PC-9 (cell line): ENCODE data around the gene LGALS12. TPM values are rescaled to one million over a fixed set of nuclear protein-coding genes. Genes with fewer than 3 reads are reported as not detected.

Experiments
- BruUV-seq: library from RNA; stranded (reverse); fragments of 400-500 nt; replicated peaks from 2 replicates; lab custom pipeline; 2021; lab: Mats Ljungman, UMichigan
- CTCF ChIA-PET: fragments of 300-600 bp; sonication (Branson Sonifier 250); formaldehyde crosslinking; loops from one replicate; lab custom pipeline; 2022; ENCODE audit warnings: antibody characterized with exemption; lab: Charles Lee
- POLR2A ChIA-PET: fragments of 300-600 bp; sonication (Branson Sonifier 250); formaldehyde crosslinking; loops from one replicate; lab custom pipeline; 2022; ENCODE audit warnings: antibody characterized with exemption; ENCODE audit not compliant: unreplicated experiment; lab: Charles Lee
- DNase-seq, 2 experiments: peaks; one replicate each; pipeline versions ENCODE4 v3.0.0 to v3.0.0-alpha.2; 2015 to 2022; ENCODE audit warnings: mixed read lengths in 1 of 2
- H2AFZ ChIP-seq: fragments of 200-600 bp; sonication (generic); 2 replicates; pipeline ENCODE4 v1.8.1; 2017; ENCODE audit warnings: antibody characterized with exemption
- H3F3A ChIP-seq: fragments of 200-600 bp; sonication (generic); 2 replicates; pipeline ENCODE4 v1.8.1; 2017; ENCODE audit warnings: antibody characterized with exemption, mild to moderate bottlenecking, low read depth; ENCODE audit not compliant: insufficient read depth
- H3K27ac ChIP-seq: fragments of 200-600 bp; sonication (generic); 2 replicates; pipeline ENCODE4 v1.6.1; 2016; ENCODE audit warnings: mixed run types
- H3K27me3 ChIP-seq: fragments of 200-600 bp; sonication (generic); 2 replicates; pipeline ENCODE4 v1.6.1; 2016; ENCODE audit warnings: low read depth, mixed run types; ENCODE audit not compliant: insufficient read depth
- H3K36me3 ChIP-seq: fragments of 200-600 bp; sonication (generic); 2 replicates; pipeline ENCODE4 v1.6.1; 2016; ENCODE audit warnings: low read depth, mixed run types
- H3K4me1 ChIP-seq: fragments of 200-600 bp; sonication (generic); replicated peaks from 2 replicates; pipeline ENCODE4 v1.6.1; 2016; ENCODE audit warnings: mixed run types; ENCODE audit not compliant: insufficient read depth
- H3K4me2 ChIP-seq: fragments of 200-600 bp; sonication (generic); 2 replicates; pipeline ENCODE4 v1.6.1; 2017; ENCODE audit warnings: mixed run types
- H3K4me3 ChIP-seq: fragments of 200-600 bp; sonication (generic); 2 replicates; pipeline ENCODE4 v1.6.1; 2016; ENCODE audit warnings: mixed run types
- H3K79me2 ChIP-seq: fragments of 200-600 bp; sonication (generic); 2 replicates; pipeline ENCODE4 v1.6.1; 2017; ENCODE audit warnings: low read depth, mixed run types
- H3K9me2 ChIP-seq: fragments of 200-600 bp; sonication (generic); 2 replicates; pipeline ENCODE4 v1.8.1; 2017; ENCODE audit warnings: mild to moderate bottlenecking; ENCODE audit not compliant: insufficient read depth
- H3K9me3 ChIP-seq: fragments of 200-600 bp; sonication (generic); 2 replicates; pipeline ENCODE4 v1.8.1; 2016; ENCODE audit warnings: low read depth; ENCODE audit not compliant: insufficient read depth
- H4K20me1 ChIP-seq: fragments of 200-600 bp; sonication (generic); 2 replicates; pipeline ENCODE4 v1.8.1; 2017; ENCODE audit not compliant: insufficient read depth
- EZH2 ChIP-seq: fragments of 200-600 bp; sonication (generic); IDR thresholded peaks from 2 replicates; pipeline ENCODE4 v1.8.0; 2017; ENCODE audit warnings: antibody characterized with exemption, low read depth
- intact Hi-C: fragments of 100-400 bp; cut with micrococcal nuclease; formaldehyde crosslinking; loops from one replicate; pipeline ENCODE4 v1.10.0; 2022; ENCODE audit not compliant: unreplicated experiment
- total RNA-seq: library from RNA; stranded (reverse); gene quantifications from 2 replicates; pipeline ENCODE4 v1.2.3, GENCODE V29; 2021
- TF ChIP-seq, protein P1 (sequence below): fragments of 200-600 bp; sonication (generic); conservative IDR thresholded peaks from 2 replicates; pipeline ENCODE4 v1.6.1; 2017; ENCODE audit warnings: mixed run types, antibody characterized with exemption, mild to moderate bottlenecking, moderate library complexity

Gene LGALS12
- total RNA-seq, 1 experiment from 2014 or later, result not detected

DNA sequence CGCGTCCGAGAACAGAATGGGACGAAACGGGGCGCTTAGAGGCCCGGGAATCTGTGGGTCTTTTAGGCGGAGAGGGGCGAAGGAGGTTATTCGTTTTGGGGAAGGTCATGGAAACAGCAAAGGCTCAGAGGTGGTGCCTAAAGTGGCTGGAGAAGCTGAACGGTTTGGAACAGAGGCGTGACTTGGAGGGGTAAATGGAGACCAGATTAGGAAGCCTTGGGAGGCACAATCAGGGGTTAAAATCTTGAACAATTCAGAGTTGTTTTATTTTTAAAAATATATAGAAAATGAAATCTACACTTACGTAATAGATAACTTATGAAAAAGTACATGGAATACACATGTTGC, 14.7 kb upstream of the LGALS12 start:
- Histone ChIP-seq H4K20me1 (no peaks in the 10 kb centered on the region), H3K27me3 (no peaks in the 10 kb centered on the region), H3K79me2 (no peaks in the 10 kb centered on the region), H3K36me3 (no peaks in the 10 kb centered on the region), H3K9me3 (no peaks in the 10 kb centered on the region; the same call in 1 of the 2 replicates), H3K4me3 (no peak overlapping the region), H2AFZ (no peak overlapping the region), H3K9me2 (no peaks in the 10 kb centered on the region), H3K4me2 (no peak overlapping the region), H3F3A (no peaks in the 10 kb centered on the region), H3K27ac (no peak overlapping the region), H3K4me1 (no peaks in the 10 kb centered on the region)
- CTCF ChIA-PET, result interaction anchor here (0.7 kb wide), 1 partner anchor 131 kb away, joined by 13 read pairs; no protein-coding TSS in a partner anchor
- DNase-seq, result no peak
- no TSS peak for BruUV-seq
- POLR2A ChIA-PET, result interaction anchor here (0.6 kb wide), 1 partner anchor 131 kb away, joined by 4 read pairs; no protein-coding TSS in a partner anchor
- intact Hi-C loops, result no loop called here
- TF ChIP-seq, protein P1, sequence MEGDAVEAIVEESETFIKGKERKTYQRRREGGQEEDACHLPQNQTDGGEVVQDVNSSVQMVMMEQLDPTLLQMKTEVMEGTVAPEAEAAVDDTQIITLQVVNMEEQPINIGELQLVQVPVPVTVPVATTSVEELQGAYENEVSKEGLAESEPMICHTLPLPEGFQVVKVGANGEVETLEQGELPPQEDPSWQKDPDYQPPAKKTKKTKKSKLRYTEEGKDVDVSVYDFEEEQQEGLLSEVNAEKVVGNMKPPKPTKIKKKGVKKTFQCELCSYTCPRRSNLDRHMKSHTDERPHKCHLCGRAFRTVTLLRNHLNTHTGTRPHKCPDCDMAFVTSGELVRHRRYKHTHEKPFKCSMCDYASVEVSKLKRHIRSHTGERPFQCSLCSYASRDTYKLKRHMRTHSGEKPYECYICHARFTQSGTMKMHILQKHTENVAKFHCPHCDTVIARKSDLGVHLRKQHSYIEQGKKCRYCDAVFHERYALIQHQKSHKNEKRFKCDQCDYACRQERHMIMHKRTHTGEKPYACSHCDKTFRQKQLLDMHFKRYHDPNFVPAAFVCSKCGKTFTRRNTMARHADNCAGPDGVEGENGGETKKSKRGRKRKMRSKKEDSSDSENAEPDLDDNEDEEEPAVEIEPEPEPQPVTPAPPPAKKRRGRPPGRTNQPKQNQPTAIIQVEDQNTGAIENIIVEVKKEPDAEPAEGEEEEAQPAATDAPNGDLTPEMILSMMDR, result no peak
- no peak for TF ChIP-seq EZH2

DNA sequence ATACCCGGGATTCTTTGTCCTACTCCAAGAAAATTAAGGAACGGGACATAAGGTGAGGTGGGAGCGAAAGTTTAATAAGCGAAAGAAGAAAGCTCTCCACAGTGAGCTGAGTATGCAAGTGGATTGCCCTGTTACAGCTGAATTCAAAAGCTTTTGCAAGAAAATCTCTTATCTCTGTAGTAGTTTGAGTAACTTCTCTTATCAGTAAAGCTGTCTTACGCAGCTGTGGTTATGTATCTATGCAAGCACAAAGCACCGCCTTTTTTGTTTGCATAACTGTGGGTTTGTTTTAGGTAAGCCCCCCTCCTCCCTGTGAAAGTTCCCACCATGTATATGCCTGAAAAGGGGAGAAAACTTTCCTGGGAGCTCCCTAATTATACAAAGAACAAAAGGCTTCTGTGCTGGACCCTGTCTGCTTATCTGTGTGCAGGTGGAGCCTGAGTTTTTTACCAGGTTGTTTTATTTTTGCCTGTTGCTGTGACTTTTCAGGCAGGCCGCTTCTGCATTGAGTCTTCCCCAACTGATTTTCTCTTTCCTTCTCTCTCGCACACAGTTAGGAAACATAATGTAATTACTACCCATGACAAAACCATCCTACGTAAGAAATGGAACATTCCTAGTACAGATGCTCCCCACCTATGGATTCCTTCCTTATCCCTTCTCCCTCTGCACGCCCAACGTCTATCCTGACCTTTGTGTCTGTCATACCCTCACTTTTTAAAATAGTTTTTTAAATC, 14.1 kb upstream of the LGALS12 start:
- Histone ChIP-seq H4K20me1 (no peaks in the 10 kb centered on the region), H3K79me2 (no peaks in the 10 kb centered on the region), H3K4me3 (no peak overlapping the region), H3K9me2 (no peaks in the 10 kb centered on the region), H3F3A (no peaks in the 10 kb centered on the region), H3K27ac (no peak overlapping the region), H2AFZ (no peak overlapping the region), H3K9me3 (no peaks in the 10 kb centered on the region; the same call in 1 of the 2 replicates), H3K27me3 (no peaks in the 10 kb centered on the region), H3K4me2 (no peak overlapping the region), H3K36me3 (no peaks in the 10 kb centered on the region), H3K4me1 (no peaks in the 10 kb centered on the region)
- ChIA-PET POLR2A (interaction anchor here (0.6 kb wide), 1 partner anchor 130 kb away, joined by 4 read pairs; no protein-coding TSS in a partner anchor), CTCF (interaction anchor here (0.7 kb wide), 1 partner anchor 131 kb away, joined by 13 read pairs; no protein-coding TSS in a partner anchor)
- intact Hi-C loops, result no loop called here
- TF ChIP-seq, protein P1, result no peak
- no peak for TF ChIP-seq EZH2
- no TSS peak for BruUV-seq
- no peak for DNase-seq

DNA sequence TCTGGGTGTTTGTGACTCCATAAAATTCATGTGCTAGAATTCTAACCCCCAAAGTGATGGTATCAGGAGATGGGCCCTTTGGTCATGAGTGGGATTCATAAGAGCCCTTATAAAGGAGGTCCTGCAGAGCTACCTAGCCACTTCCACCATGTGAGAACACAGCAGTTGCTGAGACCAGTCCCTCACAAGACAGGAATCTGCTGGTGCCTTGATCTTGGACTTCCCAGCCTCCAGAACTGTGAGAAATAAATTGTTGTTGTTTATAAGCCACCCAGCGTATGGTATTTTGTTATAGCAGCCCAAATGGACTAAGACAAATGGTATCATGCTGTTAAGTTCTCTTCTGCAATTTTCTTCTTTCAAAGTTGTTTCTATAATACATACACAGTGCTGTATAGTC, 13.4 kb upstream of the LGALS12 start:
- ChIA-PET CTCF (no interaction called here), POLR2A (no interaction called here)
- H4K20me1 ChIP-seq, result no peaks in the 10 kb centered on the region
- no peak for TF ChIP-seq EZH2
- TF ChIP-seq, protein P1, result no peak
- H3K9me2 ChIP-seq, result no peaks in the 10 kb centered on the region
- H3F3A ChIP-seq, result no peaks in the 10 kb centered on the region
- no peaks in the 10 kb centered on the region for H3K4me1 ChIP-seq
- intact Hi-C loops, result no loop called here
- no peak for DNase-seq
- H2AFZ ChIP-seq, result no peak overlapping the region
- no peaks in the 10 kb centered on the region for H3K79me2 ChIP-seq
- no peaks in the 10 kb centered on the region for H3K36me3 ChIP-seq
- H3K4me3 ChIP-seq, result no peak overlapping the region
- H3K27ac ChIP-seq, result no peak overlapping the region
- no peak overlapping the region for H3K4me2 ChIP-seq
- no peaks in the 10 kb centered on the region for H3K27me3 ChIP-seq
- H3K9me3 ChIP-seq, result no peaks in the 10 kb centered on the region; the same call in 1 of the 2 replicates
- no TSS peak for BruUV-seq
